ENCODE measurements around the gene STOM.
"Not testable (repeated sequence)": the region's sequence is repeated elsewhere in the genome, so short reads cannot be mapped to it uniquely, and the experiment has no call there.

Gene STOM

GRCh38 chr9:121398374-121398773 lies 28.3 kb upstream of the STOM start:
- no peak overlapping the region for H3K4me3 ChIP-seq (ENCODE audit: low read length)
- no peak for DNase-seq (ENCODE audit: low read depth)
- TF ChIP-seq, protein P1, sequence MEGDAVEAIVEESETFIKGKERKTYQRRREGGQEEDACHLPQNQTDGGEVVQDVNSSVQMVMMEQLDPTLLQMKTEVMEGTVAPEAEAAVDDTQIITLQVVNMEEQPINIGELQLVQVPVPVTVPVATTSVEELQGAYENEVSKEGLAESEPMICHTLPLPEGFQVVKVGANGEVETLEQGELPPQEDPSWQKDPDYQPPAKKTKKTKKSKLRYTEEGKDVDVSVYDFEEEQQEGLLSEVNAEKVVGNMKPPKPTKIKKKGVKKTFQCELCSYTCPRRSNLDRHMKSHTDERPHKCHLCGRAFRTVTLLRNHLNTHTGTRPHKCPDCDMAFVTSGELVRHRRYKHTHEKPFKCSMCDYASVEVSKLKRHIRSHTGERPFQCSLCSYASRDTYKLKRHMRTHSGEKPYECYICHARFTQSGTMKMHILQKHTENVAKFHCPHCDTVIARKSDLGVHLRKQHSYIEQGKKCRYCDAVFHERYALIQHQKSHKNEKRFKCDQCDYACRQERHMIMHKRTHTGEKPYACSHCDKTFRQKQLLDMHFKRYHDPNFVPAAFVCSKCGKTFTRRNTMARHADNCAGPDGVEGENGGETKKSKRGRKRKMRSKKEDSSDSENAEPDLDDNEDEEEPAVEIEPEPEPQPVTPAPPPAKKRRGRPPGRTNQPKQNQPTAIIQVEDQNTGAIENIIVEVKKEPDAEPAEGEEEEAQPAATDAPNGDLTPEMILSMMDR (conservative IDR thresholded peaks at IDR 0.05; ENCODE audit: low read depth, low read length), result no peak

- not testable (repeated sequence) for H3K4me3 ChIP-seq (ENCODE audit: low read length); DNase-seq (ENCODE audit: low read depth)
These were observed 27.2 kb upstream of the STOM start for GRCh38 chr9:121397277-121397676.

DNA sequence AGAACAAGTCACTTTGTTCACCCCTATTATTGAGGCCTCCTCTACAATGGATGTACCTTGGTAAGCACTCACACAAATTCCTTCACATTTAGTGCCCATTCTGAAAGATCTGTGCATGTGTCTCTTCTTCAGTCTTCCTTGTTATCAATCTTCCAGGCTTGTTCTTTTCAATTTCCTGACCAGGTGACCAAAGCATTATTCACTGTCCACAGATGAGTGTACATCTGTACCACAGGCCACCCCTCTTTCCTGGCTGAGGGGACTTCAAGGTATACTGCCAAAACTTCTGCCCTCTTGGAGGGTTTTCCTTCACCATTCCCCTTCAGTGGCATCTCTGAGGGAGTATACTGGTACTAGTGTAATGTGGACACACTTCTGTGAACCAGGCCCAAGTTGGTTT lies 25.5 kb upstream of the STOM start:
- no peak overlapping the region for H3K4me3 ChIP-seq (ENCODE audit: low read length)
- TF ChIP-seq, protein P1 (conservative IDR thresholded peaks at IDR 0.05; ENCODE audit: low read depth, low read length), result no peak

GRCh38 chr9:121394292-121394691 lies 24.2 kb upstream of the STOM start:
- DNase-seq (ENCODE audit: low read depth), result no peak
- TF ChIP-seq, protein P1 (conservative IDR thresholded peaks at IDR 0.05; ENCODE audit: low read depth, low read length), result no peak
- no peak overlapping the region for H3K4me3 ChIP-seq (ENCODE audit: low read length)

More for the DNA sequence above, 25.5 kb upstream of the STOM start:
- DNase-seq (ENCODE audit: low read depth), result no peak

DNA sequence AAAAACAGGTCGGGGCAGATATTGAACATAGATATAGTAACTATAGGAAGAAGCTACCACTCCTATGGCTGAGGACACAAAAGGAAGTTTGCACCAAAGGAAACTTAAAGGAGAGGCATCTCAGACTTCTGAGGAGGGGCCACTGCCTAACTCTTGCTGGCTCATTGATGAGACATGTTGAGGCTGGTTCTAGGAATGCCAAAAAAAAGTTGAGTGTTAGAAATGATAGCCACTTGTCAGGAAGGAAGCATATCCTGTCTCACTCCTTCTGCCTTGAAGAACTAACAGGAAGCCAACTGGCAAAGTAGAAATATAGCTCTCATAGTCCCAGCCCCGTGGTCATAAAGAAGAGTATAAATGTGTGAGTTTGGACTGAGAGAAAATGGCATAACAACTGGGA lies 23.3 kb upstream of the STOM start:
- TF ChIP-seq, protein P1 (conservative IDR thresholded peaks at IDR 0.05; ENCODE audit: low read depth, low read length), result no peak
- no peak overlapping the region for H3K4me3 ChIP-seq (ENCODE audit: low read length)
- no peak for DNase-seq (ENCODE audit: low read depth)

- no peak overlapping the region for H3K4me3 ChIP-seq (ENCODE audit: low read length)
- TF ChIP-seq, protein P1 (conservative IDR thresholded peaks at IDR 0.05; ENCODE audit: low read depth, low read length), result no peak
- DNase-seq (ENCODE audit: low read depth), result no peak
These were observed 20.3 kb upstream of the STOM start for GRCh38 chr9:121390372-121390771.

GRCh38 chr9:121388140-121388905 lies 18.3 kb upstream of the STOM start:
- no peak overlapping the region for H3K4me3 ChIP-seq (ENCODE audit: low read length)
- TF ChIP-seq, protein P1 (conservative IDR thresholded peaks at IDR 0.05; ENCODE audit: low read depth, low read length), result no peak
- DNase-seq (ENCODE audit: low read depth), result no peak

Data from retinal pigment epithelial cell (primary cell).